ENCODE measurements around the gene TANGO2.

DNA sequence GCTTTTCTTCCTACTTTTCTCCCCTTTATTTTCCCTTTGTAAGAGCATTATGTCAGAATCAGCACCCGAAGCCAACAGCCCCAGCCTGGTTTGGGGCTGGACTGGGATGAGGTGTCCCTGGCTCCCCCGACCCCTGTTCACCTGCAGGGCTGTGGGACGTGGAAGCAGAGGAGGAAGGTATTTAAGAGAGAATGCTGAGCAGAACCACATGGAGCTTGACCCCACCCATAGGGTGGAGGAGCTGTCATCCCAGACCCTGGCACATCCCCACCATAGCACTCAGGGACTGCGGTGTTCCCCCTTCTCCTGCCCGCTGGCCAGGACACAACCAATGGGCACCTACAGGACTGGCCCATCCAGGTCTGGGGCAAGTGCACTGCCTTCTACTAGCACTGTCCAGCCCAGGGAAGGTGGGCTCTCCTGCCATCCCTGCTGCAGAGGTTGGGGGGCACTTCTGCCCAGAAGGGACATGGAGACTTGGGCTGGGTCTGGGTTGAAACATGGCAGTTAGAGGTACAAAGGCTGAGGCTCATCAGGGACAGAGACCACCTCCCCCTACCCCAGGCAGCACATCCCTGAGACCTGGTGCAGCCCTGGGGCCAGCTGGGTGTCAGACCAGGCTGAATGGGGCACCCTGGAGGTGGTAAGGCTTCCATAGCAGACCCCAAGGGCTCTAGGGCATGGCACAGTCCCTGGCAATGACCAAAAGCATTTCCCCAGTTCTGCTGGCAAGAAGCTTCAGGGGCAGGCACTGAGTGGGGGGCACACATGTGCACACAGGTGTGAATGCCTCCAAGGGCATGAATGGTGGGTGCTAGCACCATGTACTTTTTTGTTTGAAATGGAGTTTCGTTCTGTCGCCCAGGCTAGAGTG, 19.7 kb downstream of the TANGO2 start:
- TF ChIP-seq, protein P1, sequence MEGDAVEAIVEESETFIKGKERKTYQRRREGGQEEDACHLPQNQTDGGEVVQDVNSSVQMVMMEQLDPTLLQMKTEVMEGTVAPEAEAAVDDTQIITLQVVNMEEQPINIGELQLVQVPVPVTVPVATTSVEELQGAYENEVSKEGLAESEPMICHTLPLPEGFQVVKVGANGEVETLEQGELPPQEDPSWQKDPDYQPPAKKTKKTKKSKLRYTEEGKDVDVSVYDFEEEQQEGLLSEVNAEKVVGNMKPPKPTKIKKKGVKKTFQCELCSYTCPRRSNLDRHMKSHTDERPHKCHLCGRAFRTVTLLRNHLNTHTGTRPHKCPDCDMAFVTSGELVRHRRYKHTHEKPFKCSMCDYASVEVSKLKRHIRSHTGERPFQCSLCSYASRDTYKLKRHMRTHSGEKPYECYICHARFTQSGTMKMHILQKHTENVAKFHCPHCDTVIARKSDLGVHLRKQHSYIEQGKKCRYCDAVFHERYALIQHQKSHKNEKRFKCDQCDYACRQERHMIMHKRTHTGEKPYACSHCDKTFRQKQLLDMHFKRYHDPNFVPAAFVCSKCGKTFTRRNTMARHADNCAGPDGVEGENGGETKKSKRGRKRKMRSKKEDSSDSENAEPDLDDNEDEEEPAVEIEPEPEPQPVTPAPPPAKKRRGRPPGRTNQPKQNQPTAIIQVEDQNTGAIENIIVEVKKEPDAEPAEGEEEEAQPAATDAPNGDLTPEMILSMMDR (IDR thresholded peaks at IDR 0.05; ENCODE audit: control extremely low read depth in 1 of 3, insufficient read depth in 1 of 3, low read depth in 1 of 3, low read length in 3 of 3), result no peak
- TF ChIP-seq POLR2AphosphoS5 (IDR thresholded peaks at IDR 0.05; ENCODE audit: low read depth, low read length) (no peak), CHD2 (IDR thresholded peaks at IDR 0.05; ENCODE audit: low read length) (no peak), POLR2A (IDR thresholded peaks at IDR 0.05; ENCODE audit: control extremely low read depth in 1 of 2, low read depth in 2 of 2, low read length in 2 of 2) (no peak), EZH2 (IDR thresholded peaks at IDR 0.05; ENCODE audit: low read depth, low read length, severe bottlenecking) (no peak)

Measured in H1 (cell line).